HEK293 (cell line): ENCODE measurements around the gene RFTN1.

ENCODE experiments used
- GFI1B ChIP-seq: fragments of 450-650 bp; formaldehyde crosslinking; IDR thresholded peaks from 2 replicates; pipeline ENCODE4 v1.5.1; 2016; ENCODE audit warnings: missing biosample characterization, missing genetic modification characterization
- KLF16 ChIP-seq: fragments of 450-650 bp; formaldehyde crosslinking; IDR thresholded peaks from 2 replicates; pipeline ENCODE4 v1.5.1; 2017; ENCODE audit warnings: missing biosample characterization, missing genetic modification characterization
- ZNF211 ChIP-seq: fragments of 450-650 bp; formaldehyde crosslinking; IDR thresholded peaks from 2 replicates; pipeline ENCODE4 v1.5.1; 2016; ENCODE audit warnings: low read depth, missing biosample characterization, missing genetic modification characterization
- TF ChIP-seq, protein P1 (sequence below): fragments of 450-650 bp; formaldehyde crosslinking; IDR thresholded peaks from 2 replicates; pipeline ENCODE4 v1.5.1; 2016; ENCODE audit warnings: missing biosample characterization, missing genetic modification characterization

DNA sequence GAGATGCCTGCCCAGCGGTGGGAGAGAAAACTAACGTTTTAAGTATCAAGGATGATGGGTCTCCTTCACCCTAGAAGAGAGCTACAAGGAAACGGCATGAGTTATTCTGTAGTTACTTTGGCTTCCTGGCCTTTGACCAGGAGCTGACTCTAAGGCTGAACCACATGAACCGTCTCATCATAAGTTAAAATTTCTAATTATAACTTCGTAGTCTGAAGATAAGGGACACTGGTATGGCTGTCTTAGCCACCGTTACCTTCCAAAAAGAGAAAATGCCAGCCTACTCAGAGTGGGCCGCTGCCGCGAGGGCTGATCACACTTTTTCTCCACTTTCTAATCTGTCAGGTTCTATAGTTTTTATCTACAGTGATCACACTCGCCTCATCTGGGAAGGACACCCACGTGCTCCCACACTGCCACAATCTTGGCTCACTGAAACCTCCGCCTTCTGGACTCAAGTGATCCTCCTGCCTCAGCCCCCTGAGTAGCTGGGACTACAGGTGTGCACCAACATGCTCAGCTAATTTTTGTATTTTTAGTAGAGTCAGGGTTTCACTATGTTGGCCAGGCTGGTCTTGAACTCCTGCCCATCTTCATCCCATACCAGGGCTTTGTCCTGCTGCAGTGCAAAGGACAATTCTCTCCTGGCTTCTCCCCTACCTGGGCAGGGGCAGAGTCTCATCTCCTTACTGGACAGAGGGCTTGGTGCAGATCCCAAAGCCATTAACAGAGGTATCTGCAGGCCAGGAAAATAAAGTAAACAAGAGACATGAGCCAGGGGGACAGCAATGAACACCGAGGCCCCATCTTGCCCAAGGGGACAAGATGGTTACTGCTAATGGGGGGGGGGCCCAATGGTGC lies 73.4 kb downstream of the RFTN1 start:
- no peak for TF ChIP-seq GFI1B (tag by site-specific recombination)
- TF ChIP-seq KLF16 (tag by site-specific recombination) = no peak
- TF ChIP-seq, protein P1, sequence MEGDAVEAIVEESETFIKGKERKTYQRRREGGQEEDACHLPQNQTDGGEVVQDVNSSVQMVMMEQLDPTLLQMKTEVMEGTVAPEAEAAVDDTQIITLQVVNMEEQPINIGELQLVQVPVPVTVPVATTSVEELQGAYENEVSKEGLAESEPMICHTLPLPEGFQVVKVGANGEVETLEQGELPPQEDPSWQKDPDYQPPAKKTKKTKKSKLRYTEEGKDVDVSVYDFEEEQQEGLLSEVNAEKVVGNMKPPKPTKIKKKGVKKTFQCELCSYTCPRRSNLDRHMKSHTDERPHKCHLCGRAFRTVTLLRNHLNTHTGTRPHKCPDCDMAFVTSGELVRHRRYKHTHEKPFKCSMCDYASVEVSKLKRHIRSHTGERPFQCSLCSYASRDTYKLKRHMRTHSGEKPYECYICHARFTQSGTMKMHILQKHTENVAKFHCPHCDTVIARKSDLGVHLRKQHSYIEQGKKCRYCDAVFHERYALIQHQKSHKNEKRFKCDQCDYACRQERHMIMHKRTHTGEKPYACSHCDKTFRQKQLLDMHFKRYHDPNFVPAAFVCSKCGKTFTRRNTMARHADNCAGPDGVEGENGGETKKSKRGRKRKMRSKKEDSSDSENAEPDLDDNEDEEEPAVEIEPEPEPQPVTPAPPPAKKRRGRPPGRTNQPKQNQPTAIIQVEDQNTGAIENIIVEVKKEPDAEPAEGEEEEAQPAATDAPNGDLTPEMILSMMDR (tag by site-specific recombination) = no peak
- no peak for TF ChIP-seq ZNF211 (tag by site-specific recombination)
